ENCODE measurements around the gene EED. TPM values are rescaled to one million over a fixed set of nuclear protein-coding genes. Genes with fewer than 3 reads are reported as not detected.
"Not testable (repeated sequence)": the region's sequence is repeated elsewhere in the genome, so short reads cannot be mapped to it uniquely, and the experiment has no call there.

Gene EED
- polyA plus RNA-seq, 1 donor (not counting 4 experiments of a cell fraction or from before 2014, with no cell fraction given): 28.5 TPM

DNA sequence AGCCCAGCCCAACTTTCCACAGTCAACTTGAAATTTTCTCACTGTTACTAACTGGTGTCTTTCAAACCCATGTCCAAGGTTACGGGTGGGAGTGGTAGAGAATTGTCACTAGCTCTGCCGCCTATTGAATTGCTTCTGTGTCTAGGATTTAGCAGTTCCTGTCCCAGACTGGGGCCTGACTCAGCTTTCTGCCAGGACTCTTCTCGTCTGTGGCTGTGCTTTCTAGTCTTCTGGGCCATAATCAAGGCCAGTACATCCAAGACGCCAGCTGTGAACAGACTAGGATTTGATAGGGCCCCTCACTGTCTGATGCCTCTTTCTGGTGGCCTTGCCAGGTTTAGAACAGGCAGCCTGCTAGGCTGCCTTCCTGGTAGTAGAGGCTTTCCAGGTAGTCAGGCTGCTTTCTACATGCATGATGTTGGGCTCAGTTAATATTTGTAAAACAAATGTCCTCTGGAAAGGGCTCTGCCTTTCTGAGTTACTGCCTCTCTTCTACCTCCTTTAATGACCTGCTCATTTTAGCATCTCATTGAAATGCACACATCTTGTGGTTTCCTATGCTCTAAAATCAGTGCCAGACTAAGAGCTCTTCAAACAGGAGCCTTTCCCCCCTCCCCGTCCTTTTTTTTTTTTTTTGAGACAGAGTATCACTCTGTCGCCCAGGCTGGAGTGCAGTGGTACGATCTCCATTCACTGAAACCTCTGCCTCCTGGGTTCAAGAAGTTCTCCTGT is 44.4 kb downstream of the EED start:
- Histone ChIP-seq H3K4me2 (ENCODE audit: control insufficient read depth, extremely low read depth, insufficient read depth, low read depth, low read length) (no peak overlapping the region), H3K9me1 (ENCODE audit: control insufficient read depth, extremely low read depth, insufficient read depth, low read length) (no peaks in the 10 kb centered on the region), H2AFZ (ENCODE audit: control insufficient read depth, low read length) (no peak overlapping the region), H4K20me1 (ENCODE audit: control insufficient read depth, extremely low read depth, insufficient read depth, low read length) (no peaks in the 10 kb centered on the region), H3K27me3 (ENCODE audit: control insufficient read depth, extremely low read depth, insufficient read depth, low read length) (no peaks in the 10 kb centered on the region), H3K9me3 (ENCODE audit: control insufficient read depth, low read depth, low read length) (no peaks in the 10 kb centered on the region), H3K79me2 (ENCODE audit: control insufficient read depth, insufficient read depth, low read length) (no peaks in the 10 kb centered on the region), H3K4me1 (ENCODE audit: control insufficient read depth, extremely low read depth, insufficient read depth, low read length) (no peaks in the 10 kb centered on the region), H3K4me3 (ENCODE audit: control insufficient read depth in 2 of 3, extremely low read depth in 1 of 3, insufficient read depth in 2 of 3, low read depth in 1 of 3, low read length in 3 of 3) (no peak overlapping the region), H3K36me3 (ENCODE audit: control insufficient read depth in 2 of 2, extremely low read depth in 1 of 2, insufficient read depth in 2 of 2, low read length in 2 of 2) (peaks cover 1 to 4% of the 10 kb centered on the region in 2 experiments), H3K9ac (ENCODE audit: control insufficient read depth, extremely low read depth, insufficient read depth, low read length) (no peak overlapping the region), H3K27ac (ENCODE audit: control insufficient read depth, insufficient read depth, low read length) (no peak overlapping the region)
- TF ChIP-seq CTCF (optimal IDR thresholded peaks at IDR 0.05 in 1 of 3, IDR thresholded peaks at IDR 0.05 in 1 of 3, conservative IDR thresholded peaks at IDR 0.05 in 1 of 3; ENCODE audit: extremely low read depth in 1 of 3, insufficient read depth in 2 of 3, low read length in 3 of 3) (no peak), EZH2 (IDR thresholded peaks at IDR 0.05; ENCODE audit: low read length) (no peak)
- DNase-seq (ENCODE audit: low read depth, low spot score) (no peak), FAIRE-seq (no peak)
- dilution Hi-C loops (cut with MboI; ENCODE audit: extremely low pct_ligation_motif_present, low sequenced_read_pairs): no loop called here

DNA sequence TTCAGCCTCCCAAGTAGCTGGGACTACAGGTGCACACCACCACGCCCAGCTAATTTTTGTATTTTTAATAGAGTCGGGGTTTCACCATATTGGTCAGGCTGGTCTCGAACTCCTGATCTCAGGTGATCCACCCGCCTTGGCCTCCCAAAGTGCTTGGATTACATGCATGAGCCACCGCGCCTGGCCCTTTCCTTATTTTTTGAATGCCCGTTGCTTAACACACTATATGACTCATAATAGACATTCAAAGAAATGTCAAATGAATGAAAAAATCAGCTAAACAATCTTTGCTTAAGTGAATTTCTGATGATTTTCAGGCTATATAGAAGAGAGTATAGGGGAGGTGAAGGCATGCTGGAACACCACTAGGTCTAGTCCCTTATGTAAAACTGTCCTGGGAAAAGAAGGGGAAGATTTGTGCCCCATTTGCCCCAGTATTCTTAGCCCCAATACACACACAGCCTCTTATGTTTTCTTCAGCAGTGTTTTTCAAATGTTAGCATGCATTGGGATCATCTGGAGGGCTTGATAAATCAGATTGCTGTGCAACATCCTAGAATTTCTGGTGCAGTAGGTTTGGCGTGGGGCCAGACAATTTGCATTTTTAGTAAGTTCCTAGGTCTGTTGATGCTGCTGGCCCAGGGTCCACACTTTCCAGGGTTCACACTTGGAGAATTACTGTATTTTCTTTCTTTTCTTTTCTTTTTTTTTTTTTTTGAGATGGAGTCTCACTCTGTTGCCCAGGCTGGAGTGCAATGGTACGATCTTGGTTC is 45.1 kb downstream of the EED start:
- dilution Hi-C loops (cut with MboI; ENCODE audit: extremely low pct_ligation_motif_present, low sequenced_read_pairs); H3K4me1 ChIP-seq (ENCODE audit: control insufficient read depth, extremely low read depth, insufficient read depth, low read length); H3K9me1 ChIP-seq (ENCODE audit: control insufficient read depth, extremely low read depth, insufficient read depth, low read length); H3K4me2 ChIP-seq (ENCODE audit: control insufficient read depth, extremely low read depth, insufficient read depth, low read depth, low read length); H3K9me3 ChIP-seq (ENCODE audit: control insufficient read depth, low read depth, low read length); DNase-seq (ENCODE audit: low read depth, low spot score); H3K27me3 ChIP-seq (ENCODE audit: control insufficient read depth, extremely low read depth, insufficient read depth, low read length); H3K36me3 ChIP-seq (ENCODE audit: control insufficient read depth in 2 of 2, extremely low read depth in 1 of 2, insufficient read depth in 2 of 2, low read length in 2 of 2); H2AFZ ChIP-seq (ENCODE audit: control insufficient read depth, low read length); H3K4me3 ChIP-seq (ENCODE audit: control insufficient read depth in 2 of 3, extremely low read depth in 1 of 3, insufficient read depth in 2 of 3, low read depth in 1 of 3, low read length in 3 of 3); H3K79me2 ChIP-seq (ENCODE audit: control insufficient read depth, insufficient read depth, low read length); H3K9ac ChIP-seq (ENCODE audit: control insufficient read depth, extremely low read depth, insufficient read depth, low read length); FAIRE-seq; H3K27ac ChIP-seq (ENCODE audit: control insufficient read depth, insufficient read depth, low read length); H4K20me1 ChIP-seq (ENCODE audit: control insufficient read depth, extremely low read depth, insufficient read depth, low read length): not testable (repeated sequence)
